Measurements from ENCODE around the gene ACAT2.
"Not testable (repeated sequence)": the region's sequence is repeated elsewhere in the genome, so short reads cannot be mapped to it uniquely, and the experiment has no call there.

ACAT2 gene

GRCh38 chr6:159736908-159737307 lies 24.9 kb upstream of the ACAT2 start:
- H3K9me3 ChIP-seq (ENCODE audit: control insufficient read depth, low read length), result no peaks in the 10 kb centered on the region
- no peak overlapping the region for H3K9ac ChIP-seq (ENCODE audit: low read length)
- no peaks in the 10 kb centered on the region for H3K36me3 ChIP-seq (ENCODE audit: control insufficient read depth, insufficient read depth, low read length)
- no peak overlapping the region for H3K4me3 ChIP-seq (ENCODE audit: low read length)
- no peaks in the 10 kb centered on the region for H3K4me1 ChIP-seq (ENCODE audit: control insufficient read depth, insufficient read depth, low read length)
- no peaks in the 10 kb centered on the region for H3K27me3 ChIP-seq (ENCODE audit: control insufficient read depth, insufficient read depth, low read length)

GRCh38 chr6:159739341-159739740 lies 22.5 kb upstream of the ACAT2 start:
- no peaks in the 10 kb centered on the region for H3K27me3 ChIP-seq (ENCODE audit: control insufficient read depth, insufficient read depth, low read length)
- H3K36me3 ChIP-seq (ENCODE audit: control insufficient read depth, insufficient read depth, low read length), result no peaks in the 10 kb centered on the region
- no peak overlapping the region for H3K9ac ChIP-seq (ENCODE audit: low read length)
- no peak overlapping the region for H3K4me3 ChIP-seq (ENCODE audit: low read length)
- H3K9me3 ChIP-seq (ENCODE audit: control insufficient read depth, low read length), result no peaks in the 10 kb centered on the region
- H3K4me1 ChIP-seq (ENCODE audit: control insufficient read depth, insufficient read depth, low read length), result no peaks in the 10 kb centered on the region

- H3K36me3 ChIP-seq (ENCODE audit: control insufficient read depth, insufficient read depth, low read length), result no peaks in the 10 kb centered on the region
- H3K9ac ChIP-seq (ENCODE audit: low read length), result no peak overlapping the region
- no peaks in the 10 kb centered on the region for H3K27me3 ChIP-seq (ENCODE audit: control insufficient read depth, insufficient read depth, low read length)
- no peaks in the 10 kb centered on the region for H3K4me1 ChIP-seq (ENCODE audit: control insufficient read depth, insufficient read depth, low read length)
- H3K4me3 ChIP-seq (ENCODE audit: low read length), result no peak overlapping the region
- H3K9me3 ChIP-seq (ENCODE audit: control insufficient read depth, low read length), result no peaks in the 10 kb centered on the region
These were observed 19.7 kb upstream of the ACAT2 start for GRCh38 chr6:159742165-159742564.

GRCh38 chr6:159745081-159745480 lies 16.8 kb upstream of the ACAT2 start:
- H3K36me3 ChIP-seq (ENCODE audit: control insufficient read depth, insufficient read depth, low read length), result no peaks in the 10 kb centered on the region

GRCh38 chr6:159746759-159747158 lies 15.1 kb upstream of the ACAT2 start:
- Histone ChIP-seq H3K9ac (ENCODE audit: low read length) (no peak overlapping the region), H3K4me1 (ENCODE audit: control insufficient read depth, insufficient read depth, low read length) (no peaks in the 10 kb centered on the region), H3K4me3 (ENCODE audit: low read length) (no peak overlapping the region), H3K9me3 (ENCODE audit: control insufficient read depth, low read length) (no peaks in the 10 kb centered on the region), H3K36me3 (ENCODE audit: control insufficient read depth, insufficient read depth, low read length) (no peaks in the 10 kb centered on the region), H3K27me3 (ENCODE audit: control insufficient read depth, insufficient read depth, low read length) (no peaks in the 10 kb centered on the region)

More at GRCh38 chr6:159745081-159745480, 16.8 kb upstream of the ACAT2 start:
- H3K4me1 ChIP-seq (ENCODE audit: control insufficient read depth, insufficient read depth, low read length), result no peaks in the 10 kb centered on the region
- H3K9ac ChIP-seq (ENCODE audit: low read length), result no peak overlapping the region
- no peaks in the 10 kb centered on the region for H3K27me3 ChIP-seq (ENCODE audit: control insufficient read depth, insufficient read depth, low read length)
- no peaks in the 10 kb centered on the region for H3K9me3 ChIP-seq (ENCODE audit: control insufficient read depth, low read length)
- no peak overlapping the region for H3K4me3 ChIP-seq (ENCODE audit: low read length)

GRCh38 chr6:159748127-159748526 lies 13.7 kb upstream of the ACAT2 start:
- not testable (repeated sequence) for H3K4me1 ChIP-seq (ENCODE audit: control insufficient read depth, insufficient read depth, low read length); H3K9ac ChIP-seq (ENCODE audit: low read length); H3K4me3 ChIP-seq (ENCODE audit: low read length); H3K36me3 ChIP-seq (ENCODE audit: control insufficient read depth, insufficient read depth, low read length); H3K27me3 ChIP-seq (ENCODE audit: control insufficient read depth, insufficient read depth, low read length); H3K9me3 ChIP-seq (ENCODE audit: control insufficient read depth, low read length)

GRCh38 chr6:159751448-159751847 lies 10.4 kb upstream of the ACAT2 start:
- no peaks in the 10 kb centered on the region for H3K4me1 ChIP-seq (ENCODE audit: control insufficient read depth, insufficient read depth, low read length)
- H3K9me3 ChIP-seq (ENCODE audit: control insufficient read depth, low read length), result no peaks in the 10 kb centered on the region
- no peaks in the 10 kb centered on the region for H3K36me3 ChIP-seq (ENCODE audit: control insufficient read depth, insufficient read depth, low read length)
- no peak overlapping the region for H3K4me3 ChIP-seq (ENCODE audit: low read length)
- no peaks in the 10 kb centered on the region for H3K27me3 ChIP-seq (ENCODE audit: control insufficient read depth, insufficient read depth, low read length)
- no peak overlapping the region for H3K9ac ChIP-seq (ENCODE audit: low read length)

- no peaks in the 10 kb centered on the region for H3K4me1 ChIP-seq (ENCODE audit: control insufficient read depth, insufficient read depth, low read length)
- H3K4me3 ChIP-seq (ENCODE audit: low read length), result no peak overlapping the region
- no peaks in the 10 kb centered on the region for H3K9me3 ChIP-seq (ENCODE audit: control insufficient read depth, low read length)
- no peaks in the 10 kb centered on the region for H3K36me3 ChIP-seq (ENCODE audit: control insufficient read depth, insufficient read depth, low read length)
- no peak overlapping the region for H3K9ac ChIP-seq (ENCODE audit: low read length)
- no peaks in the 10 kb centered on the region for H3K27me3 ChIP-seq (ENCODE audit: control insufficient read depth, insufficient read depth, low read length)
These were observed 8.6 kb upstream of the ACAT2 start for GRCh38 chr6:159753081-159753872.

GRCh38 chr6:159754401-159754800 lies 7.4 kb upstream of the ACAT2 start:
- Histone ChIP-seq H3K36me3 (ENCODE audit: control insufficient read depth, insufficient read depth, low read length) (no peaks in the 10 kb centered on the region), H3K4me3 (ENCODE audit: low read length) (no peak overlapping the region), H3K27me3 (ENCODE audit: control insufficient read depth, insufficient read depth, low read length) (no peaks in the 10 kb centered on the region), H3K4me1 (ENCODE audit: control insufficient read depth, insufficient read depth, low read length) (no peaks in the 10 kb centered on the region), H3K9me3 (ENCODE audit: control insufficient read depth, low read length) (no peaks in the 10 kb centered on the region), H3K9ac (ENCODE audit: low read length) (no peak overlapping the region)

- H3K27me3 ChIP-seq (ENCODE audit: control insufficient read depth, insufficient read depth, low read length), result no peaks in the 10 kb centered on the region
- H3K9ac ChIP-seq (ENCODE audit: low read length), result no peak overlapping the region
- no peaks in the 10 kb centered on the region for H3K36me3 ChIP-seq (ENCODE audit: control insufficient read depth, insufficient read depth, low read length)
- H3K4me1 ChIP-seq (ENCODE audit: control insufficient read depth, insufficient read depth, low read length), result no peaks in the 10 kb centered on the region
- no peaks in the 10 kb centered on the region for H3K9me3 ChIP-seq (ENCODE audit: control insufficient read depth, low read length)
- no peak overlapping the region for H3K4me3 ChIP-seq (ENCODE audit: low read length)
These were observed 6.6 kb upstream of the ACAT2 start for GRCh38 chr6:159754959-159755914.

- no peaks in the 10 kb centered on the region for H3K36me3 ChIP-seq (ENCODE audit: control insufficient read depth, insufficient read depth, low read length)
- H3K4me1 ChIP-seq (ENCODE audit: control insufficient read depth, insufficient read depth, low read length), result peaks cover 10% of the 10 kb centered on the region
- no peak overlapping the region for H3K9ac ChIP-seq (ENCODE audit: low read length)
- no peaks in the 10 kb centered on the region for H3K9me3 ChIP-seq (ENCODE audit: control insufficient read depth, low read length)
- H3K27me3 ChIP-seq (ENCODE audit: control insufficient read depth, insufficient read depth, low read length), result no peaks in the 10 kb centered on the region
- H3K4me3 ChIP-seq (ENCODE audit: low read length), result no peak overlapping the region
These were observed 5.3 kb upstream of the ACAT2 start for GRCh38 chr6:159756508-159756907.
